Activated gamma-delta T cell treated with Interleukin-2 at 50 U/mL for 16 hours (primary cell): ENCODE measurements around the gene PFKP.
A peak's percentile ranks its signal among the peaks of the same experiment; 100 is the strongest.
"Not testable (repeated sequence)": the region's sequence is repeated elsewhere in the genome, so short reads cannot be mapped to it uniquely, and the experiment has no call there.

Experiments used
- DNase-seq: peaks from one replicate; pipeline ENCODE4 v3.0.0-alpha.2; 2020

The PFKP gene

GRCh38 chr10:3047596-3047995 is 19.8 kb upstream of the PFKP start:
- DNase-seq: no peak

- DNase-seq: no peak
Observed at GRCh38 chr10:3048119-3049019, 19.0 kb upstream of the PFKP start.

- DNase-seq: no peak
Observed at GRCh38 chr10:3051692-3052091, 15.7 kb upstream of the PFKP start.

- no peak for DNase-seq
Observed at GRCh38 chr10:3053155-3053554, 14.2 kb upstream of the PFKP start.

GRCh38 chr10:3054183-3054850 is 13.0 kb upstream of the PFKP start:
- no peak for DNase-seq

GRCh38 chr10:3054851-3055199 is 12.5 kb upstream of the PFKP start:
- no peak for DNase-seq

- no peak for DNase-seq
Observed at GRCh38 chr10:3056280-3057037, 10.9 kb upstream of the PFKP start.

- DNase-seq: peak; percentile 33
Observed at GRCh38 chr10:3057946-3058345, 9.4 kb upstream of the PFKP start.

GRCh38 chr10:3059974-3060373 is 7.4 kb upstream of the PFKP start:
- DNase-seq: no peak

- DNase-seq: no peak
Observed at GRCh38 chr10:3060481-3060889, 6.9 kb upstream of the PFKP start.

GRCh38 chr10:3061323-3061898 is 5.9 kb upstream of the PFKP start:
- not testable (repeated sequence) for DNase-seq

GRCh38 chr10:3062502-3063186 is 4.7 kb upstream of the PFKP start:
- no peak for DNase-seq

- DNase-seq: no peak
Observed at GRCh38 chr10:3064423-3064822, 2.9 kb upstream of the PFKP start.

GRCh38 chr10:3065622-3066021 is 1.7 kb upstream of the PFKP start:
- DNase-seq: no peak

GRCh38 chr10:3066317-3067117 is 831 bp upstream of the PFKP start:
- no peak for DNase-seq

- no peak for DNase-seq
Observed at GRCh38 chr10:3067859-3068179, 471 bp downstream of the PFKP start.

GRCh38 chr10:3068201-3068967 is 1.0 kb downstream of the PFKP start:
- peak; percentile 29 for DNase-seq

GRCh38 chr10:3068968-3069737 is 1.8 kb downstream of the PFKP start:
- DNase-seq: no peak

GRCh38 chr10:3069876-3070275 is 2.5 kb downstream of the PFKP start:
- no peak for DNase-seq
